CD4-positive, alpha-beta T cell treated with Interleukin-4 for 1 hour (primary cell): ENCODE measurements around the gene SH2D7.

Experiments
- DNase-seq, 2 donors: peaks; one replicate each; pipeline ENCODE4 v3.0.0-alpha.2; 2020 to 2022

SH2D7 gene

DNA sequence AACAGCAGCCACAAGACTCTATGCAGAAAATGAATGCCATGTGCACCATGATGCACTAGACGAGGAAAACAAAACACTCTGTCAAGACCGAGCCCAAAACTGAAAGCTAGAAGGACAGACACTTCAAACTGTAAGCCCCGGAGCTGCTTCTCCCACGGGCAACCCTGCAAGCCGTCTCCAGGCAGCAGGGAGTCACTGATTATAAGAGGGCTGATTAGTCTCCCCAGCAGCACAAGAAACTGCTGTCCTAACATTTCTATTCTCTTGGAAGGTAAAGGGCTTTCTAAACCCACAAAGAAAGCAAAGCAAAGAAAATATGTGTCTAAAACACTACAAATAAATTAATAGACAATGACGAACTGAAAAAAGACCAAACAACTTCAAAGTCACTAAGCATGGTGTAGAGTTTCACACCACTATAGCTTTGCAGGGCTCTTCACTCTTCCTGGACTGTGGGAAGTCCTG, 30.4 kb upstream of the SH2D7 start:
- DNase-seq, result peak; percentile 39 to 58

DNA sequence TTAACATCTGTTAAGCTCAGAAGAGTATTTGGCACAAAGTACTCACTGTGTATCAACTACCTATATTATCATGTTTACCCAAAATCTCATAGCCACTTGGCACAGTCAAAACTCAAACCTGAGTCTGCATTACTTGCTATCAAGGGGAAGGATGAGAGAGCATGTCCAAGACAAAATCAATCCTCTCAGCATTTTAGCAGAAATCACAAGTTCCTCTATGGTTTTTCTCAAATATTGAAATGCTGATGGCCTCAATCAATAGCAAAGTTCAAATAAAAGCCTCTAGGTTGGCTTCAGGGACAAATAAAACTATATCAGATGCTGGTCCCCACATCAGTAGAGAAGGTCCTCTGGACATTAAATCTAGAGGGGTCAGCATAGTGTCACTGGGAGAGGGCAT, 29.1 kb upstream of the SH2D7 start:
- DNase-seq, result no peak

DNA sequence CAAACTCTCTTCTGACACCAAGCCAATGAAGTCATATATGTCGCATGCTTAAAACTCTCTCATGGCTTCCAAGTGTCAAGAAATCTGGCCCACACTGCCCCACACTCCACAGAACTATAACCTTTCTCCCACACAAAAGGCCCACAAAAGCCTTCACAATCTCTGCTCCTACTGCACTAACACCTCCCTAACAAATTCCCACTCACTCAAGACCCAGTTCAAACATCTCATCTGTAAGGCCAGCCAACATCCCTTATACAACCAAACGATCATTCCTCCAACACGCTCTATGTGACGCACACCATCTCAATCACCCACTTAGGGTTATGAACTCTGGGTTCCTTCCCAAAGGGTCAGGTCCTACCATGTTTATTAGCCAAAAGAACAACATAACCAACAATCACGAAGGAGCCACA, 28.4 kb upstream of the SH2D7 start:
- DNase-seq, result no peak

GRCh38 chr15:78064544-78064943, 27.8 kb upstream of the SH2D7 start:
- DNase-seq, result no peak

- DNase-seq, result peak in 1 of 2 donors; percentile 45
Measured at GRCh38 chr15:78065284-78065872, 27.0 kb upstream of the SH2D7 start.

DNA sequence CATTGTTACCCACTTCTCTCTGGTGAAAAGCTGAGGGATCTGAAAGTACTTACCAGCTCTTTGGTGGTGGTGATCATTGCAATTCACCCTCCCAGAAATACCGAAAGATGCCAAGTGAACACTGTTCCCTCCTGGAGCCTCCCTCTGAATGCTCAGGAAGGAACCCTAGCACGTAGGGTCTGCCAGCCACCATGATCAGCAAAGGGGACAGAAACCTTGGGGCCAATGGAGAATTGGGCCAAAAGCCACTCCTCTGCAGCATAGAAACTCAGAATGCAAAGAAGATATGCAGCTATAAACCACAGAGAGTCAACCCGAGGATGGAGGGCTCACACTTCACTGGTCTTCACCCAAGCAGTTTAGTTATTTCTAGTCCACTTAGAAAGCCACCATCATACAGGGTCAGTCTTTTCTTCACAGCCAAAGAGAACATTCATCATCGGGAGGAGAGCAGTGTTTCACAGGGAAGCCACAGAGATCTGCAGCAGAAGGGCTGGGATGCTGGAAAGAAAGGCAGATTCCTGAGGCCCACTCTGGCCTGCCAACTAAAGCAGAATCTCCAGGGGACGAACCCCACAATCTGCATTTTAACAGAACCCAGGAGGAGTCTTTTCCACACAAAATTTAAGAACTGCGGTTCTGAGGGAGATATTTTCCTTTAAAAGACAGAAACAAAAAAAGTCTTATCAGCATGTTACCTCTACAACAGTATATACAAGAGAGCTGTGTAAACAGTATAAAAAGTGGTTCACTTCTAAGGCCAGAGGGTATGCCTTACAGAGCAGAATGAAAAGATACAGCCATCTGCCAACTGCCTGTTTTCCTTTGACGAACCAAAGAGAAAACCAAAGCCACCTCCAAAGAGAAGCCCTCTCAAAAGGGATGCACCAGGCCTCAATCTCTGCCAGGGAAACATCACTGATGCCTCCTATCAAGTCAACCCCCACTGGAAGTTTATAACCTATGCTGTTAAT, 26.1 kb upstream of the SH2D7 start:
- DNase-seq, result no peak

DNA sequence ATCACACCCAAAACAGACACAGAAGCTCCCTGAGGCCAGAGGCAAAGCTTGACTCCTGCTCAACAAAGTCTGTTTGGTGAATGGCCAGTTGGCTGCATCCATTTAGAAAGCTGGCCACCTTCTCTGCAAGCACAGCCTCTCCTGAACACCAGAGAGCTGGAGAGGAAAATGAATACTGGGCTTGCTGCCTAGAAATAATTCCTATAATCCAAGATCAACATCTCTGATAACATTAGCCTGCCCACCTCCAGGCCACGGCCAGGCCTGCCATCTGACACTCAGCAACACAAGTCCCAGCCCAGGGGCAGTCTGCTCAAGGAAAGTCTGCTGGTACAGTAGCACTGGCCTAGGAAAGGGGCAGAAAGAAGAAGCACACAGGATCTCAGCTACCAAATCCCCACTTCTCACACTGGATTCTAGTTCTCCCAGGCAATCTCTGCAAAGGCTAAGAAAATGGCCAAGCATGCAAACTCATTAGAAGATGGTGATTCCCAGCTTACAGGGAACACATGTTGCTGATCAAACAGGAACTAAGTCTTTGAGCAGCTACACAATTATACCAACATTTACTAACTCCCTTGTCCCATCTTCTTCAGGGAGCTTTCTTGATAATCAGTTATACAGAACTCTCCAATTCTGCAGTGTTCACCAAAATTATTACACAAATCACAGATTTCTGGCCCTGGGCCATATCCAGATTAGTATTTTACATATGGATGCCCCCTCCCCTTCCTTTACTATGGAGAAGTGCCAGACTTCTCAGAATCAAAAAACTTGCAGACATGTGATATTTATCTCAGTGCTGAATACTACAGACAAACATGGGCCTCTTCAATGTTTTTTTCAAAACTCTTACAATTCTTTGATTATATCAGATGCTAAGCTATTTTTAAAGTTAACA, 24.8 kb upstream of the SH2D7 start:
- no peak for DNase-seq

DNA sequence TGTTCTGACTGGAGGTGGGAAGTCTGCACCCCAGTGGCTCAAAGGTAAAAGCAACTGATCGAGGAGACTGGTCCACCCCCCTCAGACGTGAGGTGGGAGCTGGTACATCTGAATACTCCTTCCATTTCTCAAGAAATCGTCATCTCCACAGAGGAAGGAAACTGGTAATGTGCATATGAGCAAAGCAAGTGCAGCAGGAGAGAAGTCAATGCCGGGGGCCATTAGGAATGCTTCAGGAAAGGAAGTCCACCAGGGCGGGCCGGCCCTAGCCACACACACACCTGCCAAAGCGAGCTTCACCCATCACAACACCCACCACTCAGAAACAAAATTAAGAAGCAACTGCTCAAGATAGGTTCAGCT, 23.3 kb upstream of the SH2D7 start:
- peak; percentile 45 to 67 for DNase-seq

GRCh38 chr15:78069462-78070029, 22.8 kb upstream of the SH2D7 start:
- DNase-seq, result no peak

DNA sequence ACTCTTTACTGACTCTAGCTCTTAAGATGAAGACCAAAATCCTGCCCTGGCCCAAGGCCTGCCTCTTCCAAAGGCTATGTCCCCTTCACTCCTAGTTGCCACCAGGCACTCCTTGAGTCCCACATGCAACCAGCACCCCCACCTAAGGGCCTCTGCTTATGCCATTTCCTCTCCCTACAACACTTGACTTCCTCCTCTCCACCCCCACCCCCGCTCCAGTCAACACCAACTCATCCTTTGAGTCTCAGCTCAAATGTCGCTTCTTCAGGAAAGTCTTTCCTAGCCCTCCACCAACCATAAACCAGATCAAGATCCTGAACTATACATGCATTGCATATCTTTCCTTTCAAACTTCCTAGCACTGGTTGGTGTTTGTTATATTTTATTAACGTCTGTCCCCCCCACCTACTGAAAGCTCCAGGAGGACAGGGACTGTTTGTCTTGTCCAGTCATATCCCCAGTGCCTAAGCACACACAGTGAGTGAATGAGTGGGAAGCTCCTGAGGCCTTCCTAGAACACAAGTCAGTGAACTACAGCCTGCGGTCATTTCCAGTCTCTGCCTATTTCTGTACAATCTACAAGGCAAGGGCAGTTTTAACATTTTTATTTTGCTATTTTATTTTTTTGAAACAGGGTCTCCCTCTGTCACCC, 22.2 kb upstream of the SH2D7 start:
- peak in 1 of 2 donors; percentile 42 for DNase-seq

DNA sequence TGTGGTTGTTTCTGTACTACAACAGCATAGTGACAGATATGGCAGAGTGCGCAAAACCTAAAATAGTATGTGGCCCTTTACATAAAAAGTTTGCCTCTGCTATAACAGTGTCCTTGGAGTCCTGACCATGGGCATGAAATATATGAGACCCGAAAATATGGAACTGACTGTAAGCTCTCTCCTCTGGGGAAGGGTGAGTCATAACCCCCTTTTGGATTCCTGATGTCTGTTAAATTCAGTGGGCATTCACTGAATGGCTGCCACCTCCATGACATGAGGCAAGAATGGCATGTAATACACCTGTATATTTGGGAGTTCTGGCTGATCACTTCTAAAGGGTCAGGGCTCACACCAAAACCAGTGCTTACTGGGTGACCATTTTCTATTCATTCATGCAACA, 21.0 kb upstream of the SH2D7 start:
- DNase-seq, result no peak

GRCh38 chr15:78072080-78072892, 20.1 kb upstream of the SH2D7 start:
- peak in 1 of 2 donors; percentile 25 for DNase-seq

DNA sequence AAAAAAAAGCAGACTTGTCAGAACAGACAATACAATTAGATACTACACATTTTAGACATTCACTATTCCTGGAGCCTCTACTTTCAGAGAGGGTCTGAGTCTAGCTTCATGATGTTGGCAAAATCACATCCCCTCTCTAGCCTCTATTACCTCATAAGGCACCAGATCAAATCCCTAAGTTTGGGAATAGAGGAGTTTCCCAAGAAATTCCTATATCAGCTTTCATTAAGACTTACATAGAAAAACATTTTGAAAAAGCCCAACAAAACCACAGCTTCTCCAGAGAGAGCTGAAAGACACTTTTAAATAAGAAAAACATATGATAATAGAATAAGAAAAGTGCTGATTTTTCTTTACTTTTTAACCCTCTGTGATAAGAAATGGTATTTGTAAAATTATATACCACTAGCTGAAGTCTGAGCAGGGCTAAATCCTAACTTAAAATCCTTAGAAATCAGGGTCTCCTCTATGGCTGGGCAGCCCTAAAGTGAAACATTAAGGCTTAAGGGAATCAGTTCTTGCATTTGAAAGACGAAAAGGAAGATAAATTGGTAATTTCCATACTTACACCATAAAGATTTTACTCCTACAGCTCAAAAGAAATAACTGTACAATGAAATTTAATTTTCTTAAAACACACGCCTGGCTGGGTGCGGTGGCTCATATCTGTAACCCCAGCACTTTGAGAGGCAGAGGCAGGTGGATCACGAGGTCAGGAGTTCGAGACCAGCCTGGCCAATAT, 19.1 kb upstream of the SH2D7 start:
- DNase-seq, result no peak

DNA sequence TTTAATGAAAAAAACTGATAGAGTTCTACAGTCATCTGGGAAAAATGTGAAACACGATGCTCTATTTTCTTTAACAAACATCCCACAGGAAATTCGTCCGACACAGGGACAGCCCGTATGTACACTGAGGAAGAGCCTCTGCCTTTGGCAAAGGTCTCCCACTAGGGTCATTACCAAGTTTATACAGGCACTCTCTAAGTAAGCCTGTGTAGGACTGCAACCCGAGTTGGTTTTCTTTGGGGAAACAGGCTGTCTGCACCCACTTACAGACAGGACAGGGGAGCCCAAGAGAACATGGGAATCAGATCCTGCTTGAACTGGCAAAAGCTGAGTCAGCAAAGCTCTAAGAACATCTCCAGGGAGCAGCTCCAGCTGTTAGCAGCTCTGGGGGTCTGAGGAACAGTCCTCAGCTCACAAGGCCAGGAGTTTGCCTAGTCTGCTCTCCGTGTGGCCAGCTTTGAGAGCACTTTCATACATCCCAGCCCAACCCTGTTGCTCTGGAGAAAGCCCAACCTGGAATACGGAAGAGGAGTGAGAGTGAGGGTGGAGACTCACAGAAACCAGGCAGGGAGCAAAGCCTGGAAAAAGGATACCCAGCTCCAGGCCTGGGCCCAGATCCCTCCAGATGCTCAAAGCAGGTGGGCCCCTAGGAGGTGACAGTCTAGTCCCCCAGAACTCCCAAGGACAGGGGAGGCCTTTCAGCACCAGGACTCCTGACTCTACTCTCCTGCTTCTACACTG, 16.7 kb upstream of the SH2D7 start:
- no peak for DNase-seq

DNA sequence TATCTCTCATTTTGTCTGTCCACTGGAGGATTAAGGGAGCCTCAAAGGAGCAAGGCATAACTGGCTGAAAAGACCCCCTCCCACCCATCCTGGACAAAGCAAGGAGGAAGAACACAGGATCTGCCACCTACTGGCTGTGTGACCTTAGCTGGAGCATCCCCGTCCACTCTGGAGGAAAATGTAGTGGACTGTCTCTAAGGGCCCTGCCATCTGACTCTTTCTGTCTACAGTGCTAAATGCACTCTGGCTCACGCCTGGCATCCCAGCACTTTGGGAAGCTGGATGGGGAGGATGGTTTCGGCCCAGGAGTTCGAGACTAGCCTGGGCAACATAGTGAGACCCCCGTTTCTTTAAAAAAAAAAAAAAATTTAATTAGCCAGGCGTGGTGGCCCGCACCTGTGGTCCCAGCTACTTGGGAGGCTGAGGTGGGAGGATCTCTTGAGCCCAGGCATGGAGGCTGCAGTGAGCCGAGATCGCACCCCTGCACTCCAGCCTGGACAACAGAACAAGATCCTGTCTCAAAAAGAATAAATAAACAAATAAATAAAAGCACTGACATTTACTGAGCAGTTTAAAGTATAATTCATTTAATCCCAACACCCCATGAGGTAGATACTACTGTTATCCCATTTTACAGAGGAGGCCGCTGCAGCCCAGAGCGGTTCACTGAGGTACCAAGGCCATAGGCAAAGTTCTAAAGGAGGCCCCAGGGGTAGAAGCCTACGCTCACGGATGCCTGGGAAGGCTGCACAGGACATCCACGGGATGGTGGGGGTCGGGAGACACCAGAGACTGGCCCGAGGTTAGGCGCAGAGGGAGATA, 15.9 kb upstream of the SH2D7 start:
- no peak for DNase-seq

DNA sequence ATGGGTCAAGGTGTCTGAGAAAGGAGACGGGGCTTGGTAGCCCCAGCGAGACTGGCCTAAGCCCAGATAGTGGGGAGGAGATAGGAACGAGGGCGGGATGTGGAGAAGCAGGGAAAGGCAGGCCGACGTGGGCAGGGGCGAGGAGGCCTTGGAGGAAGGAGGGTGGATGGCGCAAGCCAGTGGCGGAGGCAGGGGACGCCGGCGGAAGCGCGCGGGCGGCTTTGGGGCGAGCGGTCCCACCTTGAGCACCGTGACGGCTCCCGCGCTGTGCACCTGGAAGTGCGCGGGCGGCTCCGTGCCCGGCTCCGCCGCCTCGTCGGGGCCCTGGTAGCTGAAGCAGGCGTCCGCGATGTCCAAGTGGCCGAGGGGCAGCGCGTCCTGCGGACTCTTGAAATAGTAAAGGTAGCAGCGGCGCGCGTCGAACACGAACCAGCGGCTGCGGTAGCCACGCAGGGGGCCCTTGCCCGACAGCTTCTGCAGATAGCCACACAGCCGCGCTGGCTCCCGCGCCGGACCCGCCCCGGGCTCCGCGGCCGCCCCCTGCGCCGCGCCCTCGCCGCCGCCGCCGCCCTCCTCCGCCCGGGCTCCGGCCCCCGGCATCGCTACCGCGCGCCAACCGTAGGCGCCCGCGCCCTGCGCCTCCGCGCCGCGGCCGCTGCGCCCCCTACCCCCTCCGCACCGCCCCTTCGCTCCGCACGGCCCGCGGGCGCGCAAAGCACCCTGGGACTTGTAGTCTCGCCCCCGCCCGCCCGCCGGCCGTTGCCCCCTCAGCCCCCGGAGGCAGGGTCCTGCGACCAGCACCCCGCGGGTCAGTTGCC, 15.1 kb upstream of the SH2D7 start, which contains the start of gene TBC1D2B:
Gene TBC1D2B (minus strand): TSS at position 659 of the 818 bp plus-strand sequence. CDS start 59 bp downstream, at position 600.
- peak; percentile 48 to 70 for DNase-seq

DNA sequence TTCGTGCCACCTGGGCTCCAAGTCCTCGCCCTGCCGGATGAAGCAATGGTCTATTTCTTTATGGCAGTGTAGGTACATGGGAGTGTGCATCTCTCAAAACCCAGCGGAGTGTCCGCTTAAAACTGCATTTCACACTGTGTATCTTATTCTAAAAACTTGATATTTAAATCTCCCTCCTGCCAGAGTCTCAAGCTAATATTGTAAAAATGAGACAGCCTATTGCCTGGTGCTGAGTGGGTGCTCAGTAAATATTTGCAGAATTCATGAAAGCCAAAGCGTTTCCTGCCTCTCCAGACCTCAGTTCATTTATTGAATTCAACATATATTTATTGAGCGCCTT, 14.5 kb upstream of the SH2D7 start:
- no peak for DNase-seq
